SU-DHL-6 (cell line): ENCODE results near the gene SDC1.

Source experiments
- H2AFZ ChIP-seq: fragments of 200-600 bp; sonication (generic); 2 replicates; pipeline ENCODE4 v1.6.1; 2014; ENCODE audit warnings: low read depth, mild to moderate bottlenecking, moderate library complexity, mixed read lengths, antibody characterized with exemption, low read length; ENCODE audit not compliant: severe bottlenecking
- H3F3A ChIP-seq: fragments of 200-600 bp; shearing (Covaris generic); 2 replicates; pipeline ENCODE4 v1.6.0; 2016; ENCODE audit warnings: antibody characterized with exemption, mild to moderate bottlenecking; ENCODE audit not compliant: insufficient read depth
- H3K27ac ChIP-seq: fragments of 200-600 bp; sonication (generic); 2 replicates; pipeline ENCODE4 v1.5.1; 2016; ENCODE audit warnings: low read depth, mild to moderate bottlenecking, low read length, moderate library complexity, mixed read lengths
- H3K27me3 ChIP-seq: fragments of 200-600 bp; sonication (generic), shearing (Covaris generic); 2 replicates; pipeline ENCODE4 v1.6.0; 2014; ENCODE audit warnings: mild to moderate bottlenecking, low read length
- H3K36me3 ChIP-seq: fragments of 200-600 bp; sonication (generic); 2 replicates; pipeline ENCODE4 v1.6.1; 2014; ENCODE audit warnings: mild to moderate bottlenecking, low read length, mixed read lengths
- H3K4me2 ChIP-seq: fragments of 300-600, 200-600 bp; shearing (Covaris generic), sonication (generic); 2 replicates; pipeline ENCODE4 v1.6.0; 2014; ENCODE audit warnings: low read length, low read depth, mild to moderate bottlenecking; ENCODE audit not compliant: poor library complexity, severe bottlenecking
- H3K4me3 ChIP-seq: fragments of 200-600 bp; sonication (generic); 2 replicates; pipeline ENCODE4 v1.5.1; 2014; ENCODE audit warnings: antibody characterized with exemption, low read length, mild to moderate bottlenecking, mixed read lengths; ENCODE audit not compliant: insufficient read depth, poor library complexity, severe bottlenecking
- H3K79me2 ChIP-seq: fragments of 200-600 bp; sonication (generic); 2 replicates; pipeline ENCODE4 v1.6.1; 2014; ENCODE audit warnings: mild to moderate bottlenecking, low read length, moderate library complexity; ENCODE audit not compliant: insufficient read depth
- H3K9ac ChIP-seq: fragments of 200-600 bp; sonication (generic); 2 replicates; pipeline ENCODE4 v1.7.0; 2014; ENCODE audit warnings: mild to moderate bottlenecking, low read length
- H3K9me2 ChIP-seq: fragments of 200-600 bp; sonication (generic); replicated peaks from 2 replicates; pipeline ENCODE4 v1.6.1; 2014; ENCODE audit warnings: low read length; ENCODE audit not compliant: insufficient read depth
- H3K9me3 ChIP-seq: fragments of 200-600 bp; sonication (generic); 2 replicates; pipeline ENCODE4 v1.6.1; 2014; ENCODE audit warnings: low read length, mixed read lengths; ENCODE audit not compliant: insufficient read depth
- H4K20me1 ChIP-seq: fragments of 200-600 bp; sonication (generic); 2 replicates; pipeline ENCODE4 v1.6.1; 2014; ENCODE audit warnings: low read depth, mild to moderate bottlenecking, antibody characterized with exemption, low read length, moderate library complexity, mixed read lengths
- EZH2phosphoT487 ChIP-seq: fragments of 200-600 bp; sonication (generic), shearing (Covaris generic); conservative IDR thresholded peaks from 2 replicates; pipeline ENCODE4 v1.6.1; 2018; ENCODE audit warnings: mild to moderate bottlenecking, antibody characterized with exemption, low read length, moderate library complexity, mixed read lengths
- TF ChIP-seq, protein P1 (sequence below): fragments of 200-600 bp; sonication (generic); IDR thresholded peaks from one replicate; pipeline ENCODE4 v1.5.1; 2017; ENCODE audit warnings: antibody characterized with exemption, mild to moderate bottlenecking, low read length, moderate library complexity; ENCODE audit not compliant: insufficient read depth, poor library complexity, severe bottlenecking

SDC1 gene

GRCh38 chr2:20203521-20204225 is 21.3 kb downstream of the SDC1 start:
- Histone ChIP-seq H3F3A (no peaks in the 10 kb centered on the region), H3K9me3 (no peaks in the 10 kb centered on the region), H4K20me1 (no peaks in the 10 kb centered on the region), H3K27me3 (no peaks in the 10 kb centered on the region), H3K79me2 (no peaks in the 10 kb centered on the region), H3K27ac (no peak overlapping the region), H2AFZ (no peak overlapping the region), H3K9ac (no peak overlapping the region), H3K9me2 (no peaks in the 10 kb centered on the region), H3K4me2 (no peak overlapping the region), H3K4me3 (no peak overlapping the region), H3K36me3 (no peaks in the 10 kb centered on the region)
- TF ChIP-seq EZH2phosphoT487, result no peak
- TF ChIP-seq, protein P1, sequence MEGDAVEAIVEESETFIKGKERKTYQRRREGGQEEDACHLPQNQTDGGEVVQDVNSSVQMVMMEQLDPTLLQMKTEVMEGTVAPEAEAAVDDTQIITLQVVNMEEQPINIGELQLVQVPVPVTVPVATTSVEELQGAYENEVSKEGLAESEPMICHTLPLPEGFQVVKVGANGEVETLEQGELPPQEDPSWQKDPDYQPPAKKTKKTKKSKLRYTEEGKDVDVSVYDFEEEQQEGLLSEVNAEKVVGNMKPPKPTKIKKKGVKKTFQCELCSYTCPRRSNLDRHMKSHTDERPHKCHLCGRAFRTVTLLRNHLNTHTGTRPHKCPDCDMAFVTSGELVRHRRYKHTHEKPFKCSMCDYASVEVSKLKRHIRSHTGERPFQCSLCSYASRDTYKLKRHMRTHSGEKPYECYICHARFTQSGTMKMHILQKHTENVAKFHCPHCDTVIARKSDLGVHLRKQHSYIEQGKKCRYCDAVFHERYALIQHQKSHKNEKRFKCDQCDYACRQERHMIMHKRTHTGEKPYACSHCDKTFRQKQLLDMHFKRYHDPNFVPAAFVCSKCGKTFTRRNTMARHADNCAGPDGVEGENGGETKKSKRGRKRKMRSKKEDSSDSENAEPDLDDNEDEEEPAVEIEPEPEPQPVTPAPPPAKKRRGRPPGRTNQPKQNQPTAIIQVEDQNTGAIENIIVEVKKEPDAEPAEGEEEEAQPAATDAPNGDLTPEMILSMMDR, result no peak

DNA sequence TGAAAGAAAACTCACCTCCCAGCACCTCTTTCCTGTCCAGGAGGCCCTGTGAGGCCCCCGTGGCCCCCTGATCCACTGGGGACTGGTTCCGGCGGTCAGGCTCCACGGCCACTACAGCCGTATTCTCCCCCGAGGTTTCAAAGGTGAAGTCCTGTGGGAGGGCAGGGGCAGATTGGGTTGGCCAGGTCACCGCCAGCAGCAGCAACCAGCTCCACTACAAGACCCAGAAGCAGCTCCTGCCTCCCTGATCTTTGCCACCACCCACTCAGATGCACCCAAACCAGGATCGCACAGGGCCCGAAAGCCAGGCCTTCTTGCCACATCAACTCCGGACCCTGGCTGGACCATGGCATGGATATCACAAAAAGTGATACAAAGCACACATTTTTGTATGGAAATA is 21.9 kb downstream of the SDC1 start:
- Histone ChIP-seq H3K27ac (no peak overlapping the region), H3K9me2 (no peaks in the 10 kb centered on the region), H3K4me2 (no peak overlapping the region), H3K9ac (no peak overlapping the region), H3K9me3 (no peaks in the 10 kb centered on the region), H3K4me3 (no peak overlapping the region), H3K79me2 (no peaks in the 10 kb centered on the region), H2AFZ (no peak overlapping the region), H3F3A (no peaks in the 10 kb centered on the region), H3K27me3 (no peaks in the 10 kb centered on the region), H4K20me1 (no peaks in the 10 kb centered on the region), H3K36me3 (no peaks in the 10 kb centered on the region)
- no peak for TF ChIP-seq EZH2phosphoT487
- TF ChIP-seq, protein P1, result no peak

GRCh38 chr2:20201671-20202070 is 23.3 kb downstream of the SDC1 start:
- Histone ChIP-seq H3K9me2 (no peaks in the 10 kb centered on the region), H3K36me3 (no peaks in the 10 kb centered on the region), H3K4me2 (no peak overlapping the region), H3K27me3 (no peaks in the 10 kb centered on the region), H2AFZ (no peak overlapping the region), H3K79me2 (no peaks in the 10 kb centered on the region), H3F3A (no peaks in the 10 kb centered on the region), H3K4me3 (no peak overlapping the region), H3K27ac (no peak overlapping the region), H3K9me3 (no peaks in the 10 kb centered on the region), H3K9ac (no peak overlapping the region), H4K20me1 (no peaks in the 10 kb centered on the region)
- no peak for TF ChIP-seq EZH2phosphoT487
- TF ChIP-seq, protein P1, result no peak
